Natural killer cell (primary cell): Measurements from ENCODE around the gene DDB1. TPM values are rescaled to one million over a fixed set of nuclear protein-coding genes. Genes with fewer than 3 reads are reported as not detected.

ENCODE experiments used
- ATAC-seq, 3 donors: fragments of 150-1000 bp in 2 of 3; fragments of 200-7000 bp in 1 of 3; cut with Tn5 transposase; 1 replicate in 1 of 3; 2 replicates in 2 of 3; pipeline ENCODE4 v1.10.0; 2021; ENCODE audit warnings: mild to moderate bottlenecking in 2 of 3, moderate library complexity in 2 of 3
- DNase-seq, 2 donors: peaks; one replicate each; pipeline versions ENCODE4 v3.0.0 to v3.0.0-alpha.2; 2013 to 2021; ENCODE audit warnings: mixed read lengths in 1 of 2
- H3K27ac ChIP-seq: one replicate; pipeline ENCODE4 v1.5.1; 2013; ENCODE audit warnings: mild to moderate bottlenecking, low read length
- H3K27me3 ChIP-seq: one replicate; pipeline ENCODE4 v1.6.1; 2013; ENCODE audit warnings: low read length; ENCODE audit not compliant: control insufficient read depth, insufficient read depth
- H3K36me3 ChIP-seq: one replicate; pipeline ENCODE4 v1.6.1; 2013; ENCODE audit warnings: low read length; ENCODE audit not compliant: control insufficient read depth, insufficient read depth
- H3K4me1 ChIP-seq: one replicate; pipeline ENCODE4 v1.6.1; 2013; ENCODE audit warnings: low read length; ENCODE audit not compliant: control insufficient read depth, insufficient read depth
- H3K4me3 ChIP-seq: one replicate; pipeline ENCODE4 v1.5.1; 2013; ENCODE audit warnings: low read length
- H3K9me3 ChIP-seq: one replicate; pipeline ENCODE4 v1.6.1; 2013; ENCODE audit warnings: low read length; ENCODE audit not compliant: control insufficient read depth, insufficient read depth
- H3K27ac Mint-ChIP-seq, 2 donors: one replicate each; pipeline ENCODE4 v1.8.0; 2022; ENCODE audit warnings: mild to moderate bottlenecking in 2 of 2, mixed read lengths in 2 of 2, moderate library complexity in 1 of 2
- H3K27me3 Mint-ChIP-seq, 2 donors: one replicate each; pipeline ENCODE4 v1.8.0; 2022; ENCODE audit warnings: low read depth in 2 of 2, mixed read lengths in 2 of 2
- H3K36me3 Mint-ChIP-seq: one replicate; pipeline ENCODE4 v1.8.0; 2022; ENCODE audit warnings: mixed read lengths
- H3K4me1 Mint-ChIP-seq, 2 donors: one replicate each; pipeline ENCODE4 v1.8.0; 2022; ENCODE audit warnings: mixed read lengths in 2 of 2
- H3K4me3 Mint-ChIP-seq: one replicate; pipeline ENCODE4 v1.8.0; 2022; ENCODE audit warnings: mild to moderate bottlenecking, moderate library complexity, mixed read lengths
- H3K9me3 Mint-ChIP-seq, 2 donors: one replicate each; pipeline ENCODE4 v1.8.0; 2022; ENCODE audit warnings: mixed read lengths in 2 of 2
- whole genome bisulfite sequencing: methylation state at CpG from one replicate; pipeline ENCODE4 v1.1.7; 2013; ENCODE audit warnings: missing lambda C conversion rate; ENCODE audit not compliant: insufficient coverage; 5-methylcytosine and 5-hydroxymethylcytosine counted together
- intact Hi-C: fragments of 100-400 bp; cut with micrococcal nuclease; formaldehyde crosslinking; loops from one replicate; pipeline ENCODE4 v1.14.2; 2022
- total RNA-seq, 4 donors: library from RNA; stranded (reverse); fragments of 120-200 nt in 1 of 4; gene quantifications; one replicate each; pipeline versions ENCODE4 v1.2.3 to v1.2.4, GENCODE V29; 2013 to 2022
- TF ChIP-seq, protein P1 (sequence below): fragments of 200-600 bp; IDR thresholded peaks from one replicate; pipeline ENCODE4 v1.8.0; 2022; ENCODE audit warnings: antibody characterized with exemption

DDB1 gene
- total RNA-seq, 3 donors from 2014 or later (not counting 1 experiment from before 2014, with no cell fraction given): 170 to 233 (median 229) TPM

DNA sequence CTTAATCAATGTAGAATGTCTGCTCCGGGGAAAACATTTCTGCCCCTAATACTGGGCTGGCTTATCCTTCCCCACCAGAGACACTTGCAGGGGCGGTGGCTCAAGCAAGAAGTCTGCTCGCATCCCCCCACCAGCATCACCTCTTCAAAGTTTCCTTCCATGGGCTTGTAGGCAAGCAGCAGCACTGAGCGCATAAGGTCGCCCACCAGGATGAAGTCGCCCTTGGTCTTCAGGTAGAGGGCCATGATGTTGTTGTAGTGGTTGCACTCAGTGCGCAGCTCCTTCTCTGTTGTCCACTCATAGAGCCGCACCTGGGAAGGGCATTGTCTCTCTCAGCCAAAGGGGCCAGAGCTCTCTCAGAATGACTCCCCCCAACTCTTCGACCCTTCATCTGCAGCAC, 29.2 kb downstream of the DDB1 start:
- TF ChIP-seq, protein P1, sequence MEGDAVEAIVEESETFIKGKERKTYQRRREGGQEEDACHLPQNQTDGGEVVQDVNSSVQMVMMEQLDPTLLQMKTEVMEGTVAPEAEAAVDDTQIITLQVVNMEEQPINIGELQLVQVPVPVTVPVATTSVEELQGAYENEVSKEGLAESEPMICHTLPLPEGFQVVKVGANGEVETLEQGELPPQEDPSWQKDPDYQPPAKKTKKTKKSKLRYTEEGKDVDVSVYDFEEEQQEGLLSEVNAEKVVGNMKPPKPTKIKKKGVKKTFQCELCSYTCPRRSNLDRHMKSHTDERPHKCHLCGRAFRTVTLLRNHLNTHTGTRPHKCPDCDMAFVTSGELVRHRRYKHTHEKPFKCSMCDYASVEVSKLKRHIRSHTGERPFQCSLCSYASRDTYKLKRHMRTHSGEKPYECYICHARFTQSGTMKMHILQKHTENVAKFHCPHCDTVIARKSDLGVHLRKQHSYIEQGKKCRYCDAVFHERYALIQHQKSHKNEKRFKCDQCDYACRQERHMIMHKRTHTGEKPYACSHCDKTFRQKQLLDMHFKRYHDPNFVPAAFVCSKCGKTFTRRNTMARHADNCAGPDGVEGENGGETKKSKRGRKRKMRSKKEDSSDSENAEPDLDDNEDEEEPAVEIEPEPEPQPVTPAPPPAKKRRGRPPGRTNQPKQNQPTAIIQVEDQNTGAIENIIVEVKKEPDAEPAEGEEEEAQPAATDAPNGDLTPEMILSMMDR: no peak
- Mint-ChIP-seq H3K36me3 (peaks cover 14% of the 10 kb centered on the region), H3K27ac (no peak overlapping the region), H3K9me3 (no peaks in the 10 kb centered on the region), H3K4me3 (no peak overlapping the region), H3K27me3 (no peaks in the 10 kb centered on the region), H3K4me1 (peaks cover 4 to 5% of the 10 kb centered on the region in 2 donors)
- intact Hi-C loops: no loop called here
- Histone ChIP-seq H3K27ac (no peak overlapping the region), H3K9me3 (no peaks in the 10 kb centered on the region), H3K27me3 (no peaks in the 10 kb centered on the region), H3K36me3 (peaks cover 85% of the 10 kb centered on the region), H3K4me3 (no peak overlapping the region), H3K4me1 (peaks cover 1% of the 10 kb centered on the region)
- WGBS: 98% methylated on average over 9 of the region's 9 CpGs
- ATAC-seq: no peak
- DNase-seq: no peak

DNA sequence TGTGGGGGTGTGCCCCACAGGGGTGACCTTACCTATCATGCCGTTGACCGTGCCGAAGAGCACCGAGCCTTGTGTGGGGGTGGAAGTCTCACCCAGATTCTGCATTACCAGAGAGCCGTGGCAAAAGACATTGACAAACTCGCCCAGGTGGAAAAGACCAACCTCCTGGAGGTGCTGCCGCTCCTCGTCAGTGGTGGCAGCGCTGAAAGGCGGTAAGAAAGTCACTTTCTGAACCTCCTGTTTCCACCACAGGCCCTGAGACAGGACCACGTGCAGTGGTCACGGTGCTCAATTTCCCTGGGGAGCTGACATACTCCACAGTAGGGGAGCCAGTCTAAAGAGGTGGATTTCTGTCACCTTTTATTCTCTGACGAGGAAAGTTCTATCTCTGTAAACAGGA, 30.4 kb downstream of the DDB1 start:
- ATAC-seq (no peak), DNase-seq (no peak)
- peaks cover 73% of the 10 kb centered on the region for H3K36me3 ChIP-seq
- no peak overlapping the region for H3K4me3 ChIP-seq
- Mint-ChIP-seq H3K27ac (no peak overlapping the region), H3K4me1 (peaks cover 16 to 17% of the 10 kb centered on the region in 2 donors), H3K9me3 (no peaks in the 10 kb centered on the region), H3K27me3 (no peaks in the 10 kb centered on the region), H3K36me3 (peaks cover 14% of the 10 kb centered on the region), H3K4me3 (no peak overlapping the region)
- no peaks in the 10 kb centered on the region for H3K27me3 ChIP-seq
- H3K9me3 ChIP-seq: no peaks in the 10 kb centered on the region
- intact Hi-C loops: no loop called here
- H3K4me1 ChIP-seq: peaks cover 10% of the 10 kb centered on the region
- TF ChIP-seq, protein P1: no peak
- WGBS: over 99% methylated on average over 12 of the region's 13 CpGs
- no peak overlapping the region for H3K27ac ChIP-seq

DNA sequence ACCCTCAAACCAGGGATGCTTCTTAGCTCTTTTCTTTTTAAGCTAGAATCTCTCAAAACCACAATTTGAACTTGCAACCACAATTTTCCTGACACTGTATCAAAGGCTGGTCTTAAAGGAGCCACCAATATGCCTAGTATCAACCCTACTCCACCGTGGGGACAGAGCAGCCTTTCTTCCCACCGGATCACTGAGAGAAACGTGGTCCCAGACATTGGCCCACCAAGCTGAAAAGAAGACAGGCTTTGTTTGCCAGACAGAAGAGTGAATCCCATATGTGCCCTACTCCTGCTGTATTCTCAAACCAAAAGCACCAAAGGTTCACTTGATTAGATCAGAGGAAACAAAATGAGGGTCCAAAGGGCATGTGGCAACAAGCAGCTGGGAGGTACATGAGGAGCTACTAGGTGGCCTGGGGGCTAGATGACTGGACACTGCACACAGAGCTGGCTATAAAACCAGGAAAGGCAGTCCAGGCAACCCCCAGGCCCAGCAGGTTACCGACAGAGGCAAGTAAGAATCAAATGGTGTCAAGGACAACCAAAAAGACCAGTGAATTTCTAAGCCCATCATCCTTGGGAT, 34.2 kb downstream of the DDB1 start:
- TF ChIP-seq, protein P1: no peak
- Mint-ChIP-seq H3K4me1 (peaks cover 26 to 33% of the 10 kb centered on the region in 2 donors), H3K9me3 (no peaks in the 10 kb centered on the region), H3K4me3 (peak overlapping the region; percentile 37), H3K36me3 (peaks cover 14% of the 10 kb centered on the region), H3K27me3 (peaks cover 0 to 2% of the 10 kb centered on the region in 2 donors), H3K27ac (peak overlapping the region; percentile 32 to 68)
- WGBS: 78% methylated on average over 4 of the region's 4 CpGs
- intact Hi-C loops: no loop called here
- H3K4me1 ChIP-seq: peaks cover 28% of the 10 kb centered on the region
- ATAC-seq (no peak), DNase-seq (no peak)
- H3K27ac ChIP-seq: no peak overlapping the region
- no peaks in the 10 kb centered on the region for H3K9me3 ChIP-seq
- peaks cover 2% of the 10 kb centered on the region for H3K27me3 ChIP-seq
- no peak overlapping the region for H3K4me3 ChIP-seq
- peaks cover 43% of the 10 kb centered on the region for H3K36me3 ChIP-seq

DNA sequence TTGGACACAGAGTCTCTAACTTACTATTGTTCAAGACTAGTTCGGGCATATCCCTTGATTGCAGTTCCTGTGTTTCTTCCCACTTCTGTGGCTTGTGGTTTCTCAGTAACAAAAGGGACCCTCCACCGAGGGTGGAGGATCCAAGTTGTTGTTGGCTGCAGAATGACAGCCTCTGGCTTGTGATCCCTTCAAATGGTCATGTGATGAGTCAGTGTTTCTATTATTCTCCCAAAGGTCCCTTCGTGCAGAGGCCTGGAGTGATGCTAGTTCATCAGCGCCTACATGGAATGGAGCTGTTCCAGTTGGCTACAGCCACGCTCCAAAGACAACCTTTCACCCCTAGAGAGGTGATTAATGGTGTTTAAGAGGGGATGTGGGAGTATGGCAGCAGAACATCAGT, 35.2 kb downstream of the DDB1 start:
- Histone ChIP-seq H3K27me3 (peaks cover 7% of the 10 kb centered on the region), H3K4me3 (no peak overlapping the region), H3K9me3 (no peaks in the 10 kb centered on the region), H3K36me3 (peaks cover 35% of the 10 kb centered on the region), H3K27ac (no peak overlapping the region), H3K4me1 (peaks cover 32% of the 10 kb centered on the region)
- peak overlapping the region; percentile 2 for H3K4me3 Mint-ChIP-seq
- H3K27me3 Mint-ChIP-seq: peaks cover 0 to 8% of the 10 kb centered on the region in 2 donors
- DNase-seq (no peak), ATAC-seq (no peak)
- TF ChIP-seq, protein P1: no peak
- H3K36me3 Mint-ChIP-seq: peaks cover 14% of the 10 kb centered on the region
- WGBS: 54% methylated on average over 5 of the region's 5 CpGs
- H3K9me3 Mint-ChIP-seq: no peaks in the 10 kb centered on the region
- H3K27ac Mint-ChIP-seq: peak overlapping the region; percentile 1 to 7
- intact Hi-C loops: no loop called here
- peaks cover 32 to 39% of the 10 kb centered on the region in 2 donors for H3K4me1 Mint-ChIP-seq
